CD14-positive monocyte (primary cell): ENCODE results near the gene GIPR. TPM values are rescaled to one million over a fixed set of nuclear protein-coding genes. Genes with fewer than 3 reads are reported as not detected.

ENCODE experiments used
- DNase-seq, 3 donors: peaks; one replicate each; pipeline ENCODE4 v3.0.0-alpha.2; 2011 to 2022
- H2AFZ ChIP-seq: 2 replicates; pipeline ENCODE4 v1.6.0; 2012; ENCODE audit warnings: mild to moderate bottlenecking, low read depth, low read length, inconsistent platforms; ENCODE audit not compliant: insufficient read depth, poor library complexity, severe bottlenecking
- H3K27ac ChIP-seq, 2 donors: 1 replicate in 1 of 2; 2 replicates in 1 of 2; pipeline ENCODE4 v1.5.1; 2012 to 2013; ENCODE audit warnings: low read length in 2 of 2, control low read depth in 1 of 2, inconsistent platforms in 1 of 2, low read depth in 1 of 2, mild to moderate bottlenecking in 1 of 2
- H3K27me3 ChIP-seq, 2 donors: one replicate each; pipeline versions ENCODE4 v1.6.0 to v1.6.1; 2011 to 2013; ENCODE audit warnings: low read length in 2 of 2; ENCODE audit not compliant: control insufficient read depth in 2 of 2, insufficient read depth in 2 of 2
- H3K36me3 ChIP-seq, 2 donors: replicated peaks in 1 of 2; 1 replicate in 1 of 2; 2 replicates in 1 of 2; pipeline versions ENCODE4 v1.5.1 to v1.6.1; 2012 to 2013; ENCODE audit warnings: low read length in 2 of 2, control low read depth in 1 of 2, inconsistent platforms in 1 of 2, mild to moderate bottlenecking in 1 of 2; ENCODE audit not compliant: insufficient read depth in 2 of 2, control insufficient read depth in 1 of 2
- H3K4me1 ChIP-seq, 2 donors: 1 replicate in 1 of 2; 2 replicates in 1 of 2; pipeline versions ENCODE4 v1.5.1 to v1.6.1; 2012 to 2013; ENCODE audit warnings: low read length in 2 of 2, control low read depth in 1 of 2, inconsistent platforms in 1 of 2, mild to moderate bottlenecking in 1 of 2, moderate library complexity in 1 of 2; ENCODE audit not compliant: insufficient read depth in 2 of 2, control insufficient read depth in 1 of 2
- H3K4me2 ChIP-seq: replicated peaks from 2 replicates; pipeline ENCODE3; 2012; ENCODE audit warnings: low read length, moderate library complexity, mild to moderate bottlenecking; ENCODE audit not compliant: poor library complexity, severe bottlenecking; ENCODE audit errors: extremely low read depth
- H3K4me3 ChIP-seq, 3 experiments: fragments of 200-600 bp in 1 of 3; sonication (generic) in 1 of 3; replicated peaks in 1 of 3; 1 replicate in 2 of 3; 2 replicates in 1 of 3; pipeline ENCODE4 v1.5.1; 2011 to 2013; ENCODE audit warnings: low read length in 3 of 3, mild to moderate bottlenecking in 3 of 3, control low read depth in 2 of 3, low read depth in 2 of 3, inconsistent platforms in 1 of 3, moderate library complexity in 1 of 3
- H3K79me2 ChIP-seq: 2 replicates; pipeline ENCODE4 v1.6.0; 2012; ENCODE audit warnings: mild to moderate bottlenecking, control low read depth, inconsistent platforms, low read length, moderate library complexity; ENCODE audit not compliant: insufficient read depth
- H3K9ac ChIP-seq: 2 replicates; pipeline ENCODE4 v1.6.0; 2017; ENCODE audit warnings: low read length, mild to moderate bottlenecking; ENCODE audit not compliant: insufficient read depth, poor library complexity, severe bottlenecking
- H3K9me3 ChIP-seq, 2 donors: replicated peaks in 1 of 2; 1 replicate in 1 of 2; 2 replicates in 1 of 2; pipeline versions ENCODE4 v1.5.1 to v1.6.1; 2012 to 2013; ENCODE audit warnings: low read length in 2 of 2, control low read depth in 1 of 2; ENCODE audit not compliant: control insufficient read depth in 1 of 2, insufficient read depth in 1 of 2
- H4K20me1 ChIP-seq: 2 replicates; pipeline ENCODE4 v1.6.0; 2012; ENCODE audit warnings: mild to moderate bottlenecking, low read length, control low read depth, moderate library complexity; ENCODE audit not compliant: insufficient read depth
- H3K27ac Mint-ChIP-seq, 7 donors: one replicate each; pipeline ENCODE4 v1.8.0; 2020; ENCODE audit warnings: mild to moderate bottlenecking in 7 of 7, mixed read lengths in 7 of 7, moderate library complexity in 6 of 7, inconsistent platforms in 2 of 7
- H3K27me3 Mint-ChIP-seq, 3 donors: one replicate each; pipeline ENCODE4 v1.8.0; 2021 to 2022; ENCODE audit warnings: low read depth in 3 of 3, mild to moderate bottlenecking in 3 of 3, mixed read lengths in 3 of 3, moderate library complexity in 3 of 3, inconsistent platforms in 1 of 3
- H3K36me3 Mint-ChIP-seq, 2 donors: one replicate each; pipeline ENCODE4 v1.8.0; 2020; ENCODE audit warnings: mixed read lengths in 2 of 2, inconsistent platforms in 1 of 2, mild to moderate bottlenecking in 1 of 2
- H3K4me1 Mint-ChIP-seq: one replicate; pipeline ENCODE4 v1.8.0; 2020; ENCODE audit warnings: mild to moderate bottlenecking, mixed read lengths
- H3K4me3 Mint-ChIP-seq, 2 donors: one replicate each; pipeline ENCODE4 v1.8.0; 2020; ENCODE audit warnings: mild to moderate bottlenecking in 2 of 2, mixed read lengths in 2 of 2, moderate library complexity in 1 of 2
- H3K9me3 Mint-ChIP-seq, 7 donors: one replicate each; pipeline ENCODE4 v1.8.0; 2020 to 2022; ENCODE audit warnings: mixed read lengths in 7 of 7, mild to moderate bottlenecking in 6 of 7, moderate library complexity in 6 of 7, inconsistent platforms in 2 of 7
- CTCF ChIP-seq: fragments of 200-600 bp; IDR thresholded peaks from one replicate; pipeline ENCODE4 v1.8.0; 2022; ENCODE audit warnings: antibody characterized with exemption, mild to moderate bottlenecking
- WGBS: methylation state at CpG from one replicate; pipeline ENCODE4 v1.1.5; 2013; ENCODE audit warnings: missing lambda C conversion rate; ENCODE audit not compliant: insufficient coverage; 5-methylcytosine and 5-hydroxymethylcytosine counted together
- intact Hi-C, 2 donors: fragments of 100-400 bp; cut with micrococcal nuclease; formaldehyde crosslinking; loops; one replicate each; pipeline versions ENCODE4 v1.15.0 to v1.15.1; 2023
- polyA plus RNA-seq, 3 donors: library from polyadenylated mRNA; depleted of rRNA in 1 of 3; unstranded in 2 of 3; stranded (reverse) in 1 of 3; fragments of 300-500 nt in 2 of 3; fragments of >200 nt in 1 of 3; fragmentation: Illumina TruSeq in 2 of 3; gene quantifications; 1 replicate in 2 of 3; 2 replicates in 1 of 3; pipeline ENCODE4 v1.2.3, GENCODE V29; 2012 to 2021

GIPR gene
- polyA plus RNA-seq, 3 donors: not detected

GRCh38 chr19:45645631-45646344 is 22.2 kb upstream of the GIPR start:
- Histone ChIP-seq H3K79me2 (no peaks in the 10 kb centered on the region), H3K4me3 (peak overlapping the region in 1 of 3 experiments; percentile 65), H4K20me1 (peaks cover 4% of the 10 kb centered on the region), H2AFZ (peak overlapping the region; percentile 62), H3K4me2 (peak overlapping the region; percentile 70), H3K27ac (no peak overlapping the region), H3K9me3 (no peaks in the 10 kb centered on the region), H3K27me3 (peaks cover 16 to 33% of the 10 kb centered on the region in 2 donors), H3K9ac (no peak overlapping the region), H3K36me3 (no peaks in the 10 kb centered on the region), H3K4me1 (peaks cover 40 to 42% of the 10 kb centered on the region in 2 donors)
- H3K27ac Mint-ChIP-seq: no peak overlapping the region
- WGBS: 0% methylated on average over 4 of the region's 27 CpGs
- TF ChIP-seq CTCF: no peak
- intact Hi-C loops: loop anchor here (10.0 kb wide), 2 partner anchors 61 to 121 kb away; partner anchors contain the start of gene OPA3 (in 1 of the 2)
- H3K27me3 Mint-ChIP-seq: peaks cover 38 to 56% (median 45%) of the 10 kb centered on the region in 3 donors
- peak overlapping the region; percentile 27 to 83 for H3K4me3 Mint-ChIP-seq
- peaks cover 35% of the 10 kb centered on the region for H3K4me1 Mint-ChIP-seq
- peaks cover 0 to 12% (median 2%) of the 10 kb centered on the region in 7 donors for H3K9me3 Mint-ChIP-seq
- peak; percentile 38 to 53 (median 50) for DNase-seq
- peaks cover 2 to 4% of the 10 kb centered on the region in 2 donors for H3K36me3 Mint-ChIP-seq

- Mint-ChIP-seq H3K9me3 (peaks cover 0 to 12% (median 2%) of the 10 kb centered on the region in 7 donors), H3K4me1 (peaks cover 30% of the 10 kb centered on the region), H3K36me3 (peaks cover 0 to 2% of the 10 kb centered on the region in 2 donors), H3K4me3 (peak overlapping the region in 1 of 2 donors; percentile 83), H3K27me3 (peaks cover 38 to 57% (median 45%) of the 10 kb centered on the region in 3 donors), H3K27ac (no peak overlapping the region)
- peak overlapping the region in 1 of 3 experiments; percentile 65 for H3K4me3 ChIP-seq
- peak overlapping the region; percentile 70 for H3K4me2 ChIP-seq
- peaks cover 16 to 33% of the 10 kb centered on the region in 2 donors for H3K27me3 ChIP-seq
- peaks cover 35 to 36% of the 10 kb centered on the region in 2 donors for H3K4me1 ChIP-seq
- no CpG with 5 or more reads among the region's 9 CpGs for WGBS
- no peak for DNase-seq
- H3K79me2 ChIP-seq: no peaks in the 10 kb centered on the region
- no peak overlapping the region for H3K9ac ChIP-seq
- H2AFZ ChIP-seq: peak overlapping the region; percentile 62
- H3K9me3 ChIP-seq: no peaks in the 10 kb centered on the region
- TF ChIP-seq CTCF: no peak
- intact Hi-C loops: loop anchor here (10.0 kb wide), 2 partner anchors 62 to 122 kb away; partner anchors contain the start of gene OPA3 (in 1 of the 2)
- H4K20me1 ChIP-seq: peaks cover 4% of the 10 kb centered on the region
- H3K27ac ChIP-seq: no peak overlapping the region
- H3K36me3 ChIP-seq: no peaks in the 10 kb centered on the region
Observed at GRCh38 chr19:45646345-45646698, 21.7 kb upstream of the GIPR start.
